ENCODE measurements around the gene PRKAG2. TPM values are rescaled to one million over a fixed set of nuclear protein-coding genes. Genes with fewer than 3 reads are reported as not detected.
A peak's percentile ranks its signal among the peaks of the same experiment; 100 is the strongest.

PRKAG2 gene
- total RNA-seq, 1 donor = 21.2 TPM

DNA sequence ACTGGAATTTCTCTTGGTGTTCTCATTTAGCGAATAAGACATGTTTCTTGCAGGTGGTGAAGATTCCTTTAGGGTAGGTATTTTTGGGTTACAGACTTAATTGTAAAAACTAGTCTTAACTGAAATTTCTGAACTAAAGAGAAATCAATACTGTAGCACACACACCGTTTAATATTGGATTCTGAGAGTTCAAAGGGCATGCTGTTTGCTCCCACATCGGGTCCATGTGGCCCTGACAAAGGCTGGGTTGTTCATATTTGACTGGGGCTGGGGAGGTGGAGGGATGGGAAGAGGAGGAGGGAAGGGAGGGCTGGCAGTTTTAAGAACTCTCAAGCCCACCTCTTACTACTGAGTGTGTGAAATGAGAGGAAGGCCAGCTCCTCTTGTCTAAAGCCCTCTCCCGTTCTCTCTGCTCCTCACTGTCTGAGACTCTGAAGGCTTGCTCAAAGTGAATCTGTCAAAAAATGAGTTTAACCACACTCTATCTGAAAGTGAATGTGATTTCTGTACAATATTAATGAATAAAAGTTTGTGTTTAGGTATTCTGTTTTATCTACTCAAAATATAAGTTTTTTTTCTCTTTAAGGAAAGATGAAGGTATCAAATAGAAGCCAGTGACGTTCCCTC, 317.2 kb downstream of the PRKAG2 start:
- no peak for DNase-seq (ENCODE audit: low read depth)
- TF ChIP-seq, protein P1, sequence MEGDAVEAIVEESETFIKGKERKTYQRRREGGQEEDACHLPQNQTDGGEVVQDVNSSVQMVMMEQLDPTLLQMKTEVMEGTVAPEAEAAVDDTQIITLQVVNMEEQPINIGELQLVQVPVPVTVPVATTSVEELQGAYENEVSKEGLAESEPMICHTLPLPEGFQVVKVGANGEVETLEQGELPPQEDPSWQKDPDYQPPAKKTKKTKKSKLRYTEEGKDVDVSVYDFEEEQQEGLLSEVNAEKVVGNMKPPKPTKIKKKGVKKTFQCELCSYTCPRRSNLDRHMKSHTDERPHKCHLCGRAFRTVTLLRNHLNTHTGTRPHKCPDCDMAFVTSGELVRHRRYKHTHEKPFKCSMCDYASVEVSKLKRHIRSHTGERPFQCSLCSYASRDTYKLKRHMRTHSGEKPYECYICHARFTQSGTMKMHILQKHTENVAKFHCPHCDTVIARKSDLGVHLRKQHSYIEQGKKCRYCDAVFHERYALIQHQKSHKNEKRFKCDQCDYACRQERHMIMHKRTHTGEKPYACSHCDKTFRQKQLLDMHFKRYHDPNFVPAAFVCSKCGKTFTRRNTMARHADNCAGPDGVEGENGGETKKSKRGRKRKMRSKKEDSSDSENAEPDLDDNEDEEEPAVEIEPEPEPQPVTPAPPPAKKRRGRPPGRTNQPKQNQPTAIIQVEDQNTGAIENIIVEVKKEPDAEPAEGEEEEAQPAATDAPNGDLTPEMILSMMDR (IDR thresholded peaks at IDR 0.05; ENCODE audit: insufficient read depth, low read depth, low read length) = no peak

DNA sequence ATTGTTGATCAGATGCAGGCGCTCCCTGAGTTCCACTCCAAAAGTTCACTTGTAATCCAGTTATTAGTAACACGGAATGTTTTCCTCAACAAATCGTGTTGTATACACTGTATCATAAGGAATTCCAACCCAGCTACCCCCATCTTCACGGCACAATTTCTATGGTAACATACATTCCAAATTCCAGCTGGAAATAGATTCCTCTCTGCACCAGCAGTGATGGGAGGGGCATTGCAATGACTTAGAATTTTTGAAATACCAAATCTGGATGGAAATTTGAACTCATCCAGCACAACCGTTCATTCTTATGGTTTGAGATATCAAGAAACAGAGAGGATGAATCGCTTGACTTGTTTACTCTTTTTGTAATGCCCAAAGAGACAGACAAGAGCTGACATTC, 318.3 kb downstream of the PRKAG2 start:
- DNase-seq (ENCODE audit: low read depth) = peak; percentile 38
- TF ChIP-seq, protein P1 (IDR thresholded peaks at IDR 0.05; ENCODE audit: insufficient read depth, low read depth, low read length) = no peak
- no peak overlapping the region for H3K4me3 ChIP-seq (ENCODE audit: low read depth, low read length)

More for the DNA sequence above, 317.2 kb downstream of the PRKAG2 start:
- H3K4me3 ChIP-seq (ENCODE audit: low read depth, low read length) = no peak overlapping the region

DNA sequence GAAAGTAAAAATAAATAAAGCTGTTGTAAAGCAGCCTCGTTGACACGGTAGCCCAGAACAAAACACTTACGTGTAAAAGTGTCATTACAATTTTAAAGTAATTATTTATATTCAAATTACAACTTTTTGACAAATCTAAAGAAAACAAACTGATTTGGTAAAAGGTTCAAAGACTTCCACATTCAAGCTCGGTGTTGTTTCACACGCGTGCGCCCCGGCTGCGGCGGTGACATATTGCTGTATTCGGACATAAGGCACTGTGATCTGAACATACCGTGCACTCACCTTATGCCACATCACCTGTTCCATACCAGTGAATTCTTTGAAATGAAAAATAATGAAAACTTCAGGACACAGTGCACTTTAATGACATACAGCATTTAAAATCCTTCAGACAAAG, 320.3 kb downstream of the PRKAG2 start:
- DNase-seq (ENCODE audit: low read depth) = no peak
- no peak overlapping the region for H3K4me3 ChIP-seq (ENCODE audit: low read depth, low read length)

DNA sequence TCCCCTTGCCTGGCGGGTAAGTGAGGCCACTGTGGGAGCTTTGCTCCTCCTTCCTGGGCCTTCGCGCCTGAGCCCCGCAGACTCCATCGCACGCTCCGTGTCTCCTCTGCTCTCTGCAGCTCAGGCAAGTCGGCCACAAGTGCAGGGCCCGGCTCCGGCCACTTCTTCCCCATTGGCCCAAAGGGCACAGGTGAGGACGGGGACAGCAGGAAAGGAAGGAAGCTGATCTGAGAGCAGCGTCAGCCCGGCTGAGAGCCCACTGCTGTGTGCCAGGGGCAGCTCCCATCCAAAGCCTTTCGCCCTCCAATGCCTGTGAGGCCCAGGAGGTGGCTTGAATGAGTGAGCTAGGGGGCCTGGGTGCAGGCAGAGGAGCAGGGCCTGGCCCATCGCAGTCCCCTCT, 323.6 kb downstream of the PRKAG2 start:
- TF ChIP-seq, protein P1 (IDR thresholded peaks at IDR 0.05; ENCODE audit: insufficient read depth, low read depth, low read length) = no peak
- no peak overlapping the region for H3K4me3 ChIP-seq (ENCODE audit: low read depth, low read length)
- DNase-seq (ENCODE audit: low read depth) = no peak

More for the DNA sequence above, 320.3 kb downstream of the PRKAG2 start:
- TF ChIP-seq, protein P1 (IDR thresholded peaks at IDR 0.05; ENCODE audit: insufficient read depth, low read depth, low read length) = no peak

DNA sequence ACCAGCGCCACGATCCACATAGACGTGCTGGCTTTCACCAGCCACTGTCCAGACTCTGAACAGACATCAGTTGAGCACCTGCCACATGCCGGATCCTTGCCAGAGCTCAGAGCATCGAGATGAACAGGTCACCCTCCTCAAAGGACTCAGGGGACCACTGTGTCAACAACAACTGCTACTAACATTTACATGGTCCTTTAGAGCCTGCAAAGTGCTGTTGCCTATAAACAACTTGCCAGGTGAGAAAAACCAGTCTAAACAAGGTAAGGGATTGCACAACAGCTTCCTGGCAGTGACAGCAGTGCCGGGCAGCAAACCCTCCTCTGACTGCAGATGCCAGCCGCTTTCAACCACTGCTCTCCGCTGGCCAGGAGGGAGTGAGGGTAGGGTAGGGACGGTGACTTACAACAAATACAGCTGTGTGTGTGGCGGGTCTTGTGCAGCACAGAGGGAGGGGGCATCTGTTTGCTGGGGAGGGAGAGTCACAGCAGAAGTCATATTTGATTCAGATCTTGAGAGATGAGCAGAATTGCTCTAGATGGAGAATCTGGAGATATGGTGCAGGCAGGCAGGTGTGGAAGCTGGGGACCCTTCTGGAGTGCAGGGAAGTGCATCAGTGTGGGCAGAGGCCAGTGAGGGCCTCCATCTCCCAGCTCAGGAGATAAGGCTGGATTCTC, 324.4 kb downstream of the PRKAG2 start:
- TF ChIP-seq, protein P1 (IDR thresholded peaks at IDR 0.05; ENCODE audit: insufficient read depth, low read depth, low read length) = no peak
- DNase-seq (ENCODE audit: low read depth) = no peak
- H3K4me3 ChIP-seq (ENCODE audit: low read depth, low read length) = no peak overlapping the region

DNA sequence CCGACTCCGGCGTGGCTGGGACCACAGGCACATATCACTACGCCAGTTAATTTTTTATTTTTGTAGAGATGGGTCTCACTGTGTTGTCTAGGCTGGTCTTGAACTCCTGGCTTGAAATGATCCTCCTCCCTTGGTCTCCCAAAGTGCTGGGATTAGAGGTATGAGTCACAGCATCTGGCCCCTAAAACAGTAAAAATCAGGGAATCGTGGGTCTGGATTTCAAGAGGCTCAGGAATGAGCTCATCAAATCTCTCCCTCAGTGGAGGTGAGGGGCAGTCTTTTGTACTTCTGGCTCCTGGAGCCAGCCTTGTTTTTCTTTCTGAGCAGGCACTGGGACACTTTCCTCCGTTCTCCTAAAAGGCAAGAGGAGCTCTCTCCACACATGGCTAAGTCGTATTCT, 325.1 kb downstream of the PRKAG2 start:
- H3K4me3 ChIP-seq (ENCODE audit: low read depth, low read length) = no peak overlapping the region
- TF ChIP-seq, protein P1 (IDR thresholded peaks at IDR 0.05; ENCODE audit: insufficient read depth, low read depth, low read length) = no peak
- peak; percentile 22 for DNase-seq (ENCODE audit: low read depth)

Data from fibroblast of villous mesenchyme (primary cell).